ENCODE results near the gene C9orf43. TPM values are rescaled to one million over a fixed set of nuclear protein-coding genes. Genes with fewer than 3 reads are reported as not detected.
"Not testable (repeated sequence)": the region's sequence is repeated elsewhere in the genome, so short reads cannot be mapped to it uniquely, and the experiment has no call there.

C9orf43 gene
- total and polyA plus RNA-seq, 10 donors = 0.27 to 0.92 (median 0.47) TPM; not detected in 2

DNA sequence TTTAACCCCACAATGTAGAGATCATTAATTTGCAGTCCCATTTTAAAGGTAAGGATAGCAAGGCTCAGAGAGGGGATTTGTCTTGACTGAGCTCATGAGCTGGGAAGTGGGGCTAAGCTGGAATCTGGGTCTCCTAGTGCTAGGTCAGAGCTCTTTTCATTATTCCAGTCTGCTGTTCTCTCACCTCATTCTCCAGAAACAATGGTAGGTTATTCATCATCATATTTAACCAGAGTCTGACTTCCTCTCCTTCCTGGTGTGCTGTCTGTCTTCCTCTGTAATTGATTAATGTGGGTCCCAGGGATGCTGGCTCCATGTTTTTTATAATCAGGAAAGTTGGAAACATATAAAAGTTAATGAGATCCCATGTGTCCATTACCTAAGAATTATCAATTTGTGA lies 20.6 kb downstream of the C9orf43 start:
- H3K4me1 ChIP-seq = no peaks in the 10 kb centered on the region
- no peak overlapping the region for H3K27ac ChIP-seq
- no peak for DNase-seq
- intact Hi-C loops (cut with DNase I; ENCODE audit: low total_unique reads) = no loop called here
- no peaks in the 10 kb centered on the region for H3K9me3 ChIP-seq
- TF ChIP-seq POLR2AphosphoS5 (IDR thresholded peaks at IDR 0.05) (no peak), POLR2A (IDR thresholded peaks at IDR 0.05) (no peak)
- TF ChIP-seq, protein P1, sequence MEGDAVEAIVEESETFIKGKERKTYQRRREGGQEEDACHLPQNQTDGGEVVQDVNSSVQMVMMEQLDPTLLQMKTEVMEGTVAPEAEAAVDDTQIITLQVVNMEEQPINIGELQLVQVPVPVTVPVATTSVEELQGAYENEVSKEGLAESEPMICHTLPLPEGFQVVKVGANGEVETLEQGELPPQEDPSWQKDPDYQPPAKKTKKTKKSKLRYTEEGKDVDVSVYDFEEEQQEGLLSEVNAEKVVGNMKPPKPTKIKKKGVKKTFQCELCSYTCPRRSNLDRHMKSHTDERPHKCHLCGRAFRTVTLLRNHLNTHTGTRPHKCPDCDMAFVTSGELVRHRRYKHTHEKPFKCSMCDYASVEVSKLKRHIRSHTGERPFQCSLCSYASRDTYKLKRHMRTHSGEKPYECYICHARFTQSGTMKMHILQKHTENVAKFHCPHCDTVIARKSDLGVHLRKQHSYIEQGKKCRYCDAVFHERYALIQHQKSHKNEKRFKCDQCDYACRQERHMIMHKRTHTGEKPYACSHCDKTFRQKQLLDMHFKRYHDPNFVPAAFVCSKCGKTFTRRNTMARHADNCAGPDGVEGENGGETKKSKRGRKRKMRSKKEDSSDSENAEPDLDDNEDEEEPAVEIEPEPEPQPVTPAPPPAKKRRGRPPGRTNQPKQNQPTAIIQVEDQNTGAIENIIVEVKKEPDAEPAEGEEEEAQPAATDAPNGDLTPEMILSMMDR (IDR thresholded peaks at IDR 0.05 in 8 of 11, conservative IDR thresholded peaks at IDR 0.05 in 3 of 11) = no peak
- H3K36me3 ChIP-seq = no peaks in the 10 kb centered on the region
- no peaks in the 10 kb centered on the region for H3K27me3 ChIP-seq (replicated peaks in 1 of 7)
- H3K4me3 ChIP-seq = no peak overlapping the region

DNA sequence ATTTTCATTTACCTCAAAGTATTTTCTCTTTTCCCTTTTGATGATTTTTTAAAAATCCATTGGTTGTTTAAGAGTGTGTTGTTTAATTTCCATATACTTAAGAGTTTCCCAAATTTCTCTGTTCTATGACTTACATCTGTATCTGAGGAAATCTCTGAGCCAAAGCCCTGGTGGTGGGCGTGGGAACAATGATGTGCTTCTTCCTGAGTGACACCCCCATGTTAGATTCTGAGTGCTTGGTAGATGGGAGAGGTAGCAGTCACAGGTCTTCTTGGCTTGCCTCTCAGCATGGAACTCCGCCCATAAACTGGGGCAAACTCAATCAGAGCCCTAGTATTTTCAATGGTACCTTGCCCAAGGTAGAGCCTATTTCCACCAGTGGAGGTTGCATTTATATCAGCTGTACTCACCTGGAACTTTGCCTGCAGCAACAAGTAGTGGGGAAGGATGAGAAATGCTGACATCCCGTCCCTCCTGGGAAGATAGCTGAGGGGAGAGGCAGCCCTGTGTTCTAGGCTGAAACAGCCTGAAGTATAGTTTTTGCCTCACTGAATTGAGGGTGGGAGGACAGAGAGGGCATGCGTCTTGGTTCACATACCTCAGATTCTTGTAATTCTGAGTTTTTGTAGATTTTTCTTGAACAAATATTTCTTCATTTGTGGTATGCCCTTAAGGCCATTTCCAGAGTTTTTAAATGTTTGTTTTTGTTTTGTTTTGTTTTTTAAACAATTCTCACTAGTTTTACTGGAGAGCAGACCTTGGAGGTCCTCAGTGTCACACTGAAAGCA lies 26.4 kb downstream of the C9orf43 start:
- Histone ChIP-seq H3K9me3 (no peaks in the 10 kb centered on the region), H3K27ac (no peak overlapping the region), H3K4me3 (no peak overlapping the region), H3K36me3 (no peaks in the 10 kb centered on the region), H3K27me3 (replicated peaks in 1 of 7) (no peaks in the 10 kb centered on the region), H3K4me1 (no peaks in the 10 kb centered on the region)
- no peak for DNase-seq
- intact Hi-C loops (cut with DNase I; ENCODE audit: low total_unique reads) = no loop called here
- 80 to 87% (median 83%) methylated on average over 4 of the region's 4 CpGs for WGBS, 5 donors
- TF ChIP-seq POLR2AphosphoS5 (IDR thresholded peaks at IDR 0.05) = no peak
- TF ChIP-seq, protein P1 (IDR thresholded peaks at IDR 0.05 in 8 of 11, conservative IDR thresholded peaks at IDR 0.05 in 3 of 11) = no peak
- no peak for TF ChIP-seq POLR2A (IDR thresholded peaks at IDR 0.05)

DNA sequence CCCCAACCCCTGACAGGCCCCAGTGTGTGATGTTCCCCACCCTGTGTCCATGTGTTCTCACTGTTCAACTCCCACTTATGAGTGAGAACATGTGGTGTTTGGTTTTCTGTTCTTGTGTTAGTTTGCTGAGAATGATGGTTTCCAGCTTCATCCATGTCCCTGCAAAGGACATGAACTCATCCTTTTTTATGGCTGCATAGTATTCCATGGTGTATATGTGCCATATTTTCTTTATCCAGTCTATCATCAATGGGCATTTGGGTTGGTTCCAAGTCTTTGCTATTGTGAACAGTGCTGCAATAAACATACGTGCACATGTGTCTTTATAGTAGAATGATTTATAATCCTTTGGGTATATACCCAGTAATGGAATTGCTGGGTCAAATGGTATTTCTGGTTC lies 27.2 kb downstream of the C9orf43 start:
- H3K27ac ChIP-seq; DNase-seq; H3K27me3 ChIP-seq (replicated peaks in 1 of 7); intact Hi-C loops (cut with DNase I; ENCODE audit: low total_unique reads); H3K36me3 ChIP-seq; H3K9me3 ChIP-seq; H3K4me3 ChIP-seq; H3K4me1 ChIP-seq: not testable (repeated sequence)
- 89 to 100% (median 94%) methylated on average over 1 of the region's 1 CpG for WGBS, 5 donors

DNA sequence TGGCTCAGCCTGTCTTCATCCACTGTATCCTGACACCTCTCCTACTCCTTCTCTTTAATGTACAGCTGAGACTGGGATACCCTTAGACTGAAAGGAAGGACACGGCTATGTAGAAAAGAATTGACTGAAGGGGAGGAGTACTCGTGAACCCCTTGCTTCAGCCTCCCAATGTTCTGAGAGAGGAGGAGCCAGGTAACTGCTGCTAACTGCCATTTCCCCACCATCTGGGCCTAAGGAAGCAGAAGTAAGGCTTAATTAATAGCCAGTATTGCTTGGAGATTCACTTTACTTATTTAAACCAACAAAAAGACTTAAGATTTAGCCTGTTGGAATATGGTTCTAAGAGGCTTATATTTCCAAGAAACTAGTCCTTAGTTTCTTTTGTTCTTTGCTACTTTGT lies 34.2 kb downstream of the C9orf43 start:
- no peaks in the 10 kb centered on the region for H3K9me3 ChIP-seq
- no peak overlapping the region for H3K4me3 ChIP-seq
- DNase-seq = no peak
- intact Hi-C loops (cut with DNase I; ENCODE audit: low total_unique reads) = loop anchor here (5.0 kb wide), 1 partner anchor 148 kb away; no protein-coding TSS in a partner anchor
- H3K36me3 ChIP-seq = no peaks in the 10 kb centered on the region
- WGBS, 5 donors = 42 to 76% (median 54%) methylated on average over 2 of the region's 2 CpGs
- TF ChIP-seq POLR2A (IDR thresholded peaks at IDR 0.05) = no peak
- TF ChIP-seq, protein P1 (IDR thresholded peaks at IDR 0.05 in 8 of 11, conservative IDR thresholded peaks at IDR 0.05 in 3 of 11) = no peak
- TF ChIP-seq POLR2AphosphoS5 (IDR thresholded peaks at IDR 0.05) = no peak
- H3K4me1 ChIP-seq = peaks cover 0 to 14% (median 6%) of the 10 kb centered on the region in 6 donors
- no peaks in the 10 kb centered on the region for H3K27me3 ChIP-seq (replicated peaks in 1 of 7)
- H3K27ac ChIP-seq = no peak overlapping the region

All from spleen (tissue), 11 donors.